GM19467 (cell line): ENCODE measurements around the gene EIF2AK2.

ENCODE experiments used
- ATAC-seq: cut with Tn5 transposase; IDR thresholded peaks from one replicate; pipeline ENCODE4 v1.9.1; 2021; ENCODE audit warnings: mild to moderate bottlenecking, moderate library complexity; ENCODE audit not compliant: unreplicated experiment

Gene EIF2AK2

DNA sequence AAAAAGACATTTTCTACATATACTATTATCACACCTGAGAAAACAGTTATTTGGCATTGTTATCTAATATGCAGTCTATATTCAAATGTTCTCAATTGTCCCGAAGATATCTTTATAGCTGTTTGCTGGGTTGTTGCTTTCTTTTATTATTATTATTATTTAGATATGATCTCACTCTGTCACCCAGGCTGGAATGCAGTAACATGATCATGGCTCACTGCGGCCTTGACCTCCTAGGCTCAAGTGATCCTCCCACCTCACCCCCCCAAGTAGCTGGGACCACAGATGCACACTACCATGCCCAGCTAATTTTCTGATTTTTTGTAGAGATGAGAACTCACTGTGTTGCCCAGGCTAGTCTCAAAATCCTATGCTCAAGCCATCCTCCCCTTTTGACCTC lies 52.6 kb downstream of the EIF2AK2 start:
- no peak for ATAC-seq

DNA sequence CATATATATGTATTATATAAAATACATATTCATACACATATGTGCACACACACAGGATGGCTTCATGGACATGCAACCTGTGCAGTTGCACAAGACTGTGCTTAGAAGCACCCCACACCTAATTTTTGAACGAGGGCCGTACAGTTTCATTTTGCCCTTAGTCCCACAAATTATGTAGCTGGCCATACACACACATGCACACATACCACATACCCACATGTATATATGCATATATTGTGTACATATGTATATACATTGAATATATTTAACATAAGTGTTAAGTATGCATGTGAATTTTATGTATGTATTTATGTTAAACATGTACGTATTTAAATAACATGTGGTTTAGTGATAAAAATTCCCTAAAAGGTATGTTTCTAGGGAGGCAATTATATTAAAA lies 54.2 kb downstream of the EIF2AK2 start:
- ATAC-seq = no peak

DNA sequence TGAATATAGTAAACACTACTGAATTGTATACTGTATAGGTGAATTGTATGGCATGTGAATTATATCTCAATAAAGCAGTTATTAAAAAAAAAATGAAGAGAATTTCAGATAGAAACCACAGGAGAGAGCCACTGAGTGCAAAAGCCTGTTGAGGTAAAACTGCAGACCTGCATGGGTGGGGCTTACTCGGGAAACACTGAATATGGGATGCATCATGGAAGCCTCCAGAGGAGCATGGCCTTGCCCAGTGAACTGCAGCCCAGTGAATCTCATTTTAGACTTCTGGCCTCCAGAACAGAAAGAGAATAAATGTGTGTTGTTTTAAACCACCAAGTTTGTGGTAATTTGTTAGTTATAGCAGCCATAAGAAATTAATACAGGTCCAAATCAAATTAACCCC lies 56.7 kb downstream of the EIF2AK2 start:
- no peak for ATAC-seq

DNA sequence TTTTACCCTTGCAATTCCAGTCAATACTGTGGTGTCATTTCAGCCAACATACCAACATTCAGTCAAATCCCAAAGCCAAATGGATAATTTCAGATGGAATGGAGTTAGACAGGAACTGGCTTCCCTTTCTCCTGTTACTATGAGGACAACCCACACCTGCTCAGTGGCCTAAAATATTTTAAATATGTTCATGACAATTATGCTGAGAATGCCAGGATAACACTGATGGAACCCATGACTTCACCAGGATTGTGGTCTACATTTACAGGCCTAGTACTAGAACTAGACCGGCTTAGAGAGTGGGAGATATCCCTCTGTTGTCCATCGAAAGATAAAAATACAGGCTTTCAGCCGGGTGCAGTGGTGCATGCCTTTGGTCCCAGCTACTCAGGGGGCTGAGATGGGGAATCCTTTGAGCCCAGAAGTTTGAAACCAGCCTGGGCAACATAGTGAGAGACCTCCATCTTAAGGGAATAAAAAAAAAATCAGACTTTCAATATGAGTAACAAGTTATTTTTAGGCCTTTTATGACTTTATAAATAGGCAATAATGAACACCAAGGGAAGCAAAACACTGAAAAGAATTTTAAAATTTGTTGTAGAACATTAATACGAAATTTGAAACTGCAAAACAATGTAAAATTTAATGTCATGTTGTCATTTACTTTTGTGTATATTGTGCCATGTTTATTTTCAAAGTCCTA lies 58.2 kb downstream of the EIF2AK2 start:
- ATAC-seq = no peak

DNA sequence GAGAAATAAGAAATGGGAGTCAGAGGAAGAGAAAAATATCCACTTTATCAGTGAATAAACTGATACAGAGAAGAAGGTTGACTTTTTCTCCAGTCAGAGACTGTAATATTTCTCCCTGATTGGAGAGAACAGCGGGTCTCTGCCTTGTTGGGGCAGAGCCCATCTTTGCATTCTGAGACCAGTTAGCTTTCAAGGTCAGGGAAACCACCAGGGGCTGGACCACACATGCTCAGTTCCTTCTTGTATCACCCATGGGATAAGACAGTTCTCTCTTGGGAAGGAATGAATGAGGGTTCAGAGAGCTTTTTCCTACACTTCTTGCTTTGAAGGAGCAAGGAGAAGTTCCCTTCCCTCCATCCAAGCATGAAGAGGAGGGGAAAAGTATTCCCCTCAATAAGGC lies 60.2 kb downstream of the EIF2AK2 start:
- no peak for ATAC-seq

DNA sequence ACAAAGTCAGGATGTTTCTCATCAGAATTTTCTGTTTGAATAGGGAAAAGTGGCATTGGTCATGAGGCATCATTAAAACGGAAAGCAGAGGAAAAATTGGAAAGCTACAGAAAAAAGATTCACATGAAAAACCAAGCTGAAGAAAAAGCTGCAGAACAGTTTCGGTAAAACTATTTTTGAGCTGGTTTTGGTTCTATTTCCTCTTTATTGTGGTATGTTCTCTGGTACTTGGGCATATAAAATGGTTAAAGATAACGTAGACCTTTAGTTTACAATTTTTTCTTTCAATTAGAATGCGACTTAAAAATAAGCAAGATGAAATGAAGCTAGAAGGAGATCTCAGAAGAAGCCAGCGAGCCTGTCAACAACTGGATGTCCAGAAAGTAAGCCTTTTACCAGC lies 64.9 kb downstream of the EIF2AK2 start:
- ATAC-seq = no peak

DNA sequence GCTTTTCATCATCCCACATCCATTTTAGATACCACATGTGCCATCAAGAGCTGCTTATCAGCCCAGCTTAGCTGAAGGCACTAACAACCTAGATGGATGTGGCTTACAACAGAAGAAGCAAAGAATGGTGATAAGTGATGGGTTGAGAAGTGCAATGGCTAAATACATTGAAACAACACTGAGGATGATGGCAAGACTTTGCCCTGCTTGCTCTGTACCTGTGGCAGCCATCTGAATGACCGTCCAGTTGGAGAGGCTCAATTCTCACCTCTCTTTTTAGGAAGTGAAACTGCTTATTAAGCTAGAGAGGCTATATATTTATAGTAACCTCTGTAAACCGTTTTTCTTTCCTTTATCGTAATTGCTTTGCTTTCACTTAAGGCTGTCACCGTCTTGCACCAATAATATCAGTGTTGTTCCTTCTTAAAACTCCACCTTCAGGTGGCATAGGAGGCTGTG lies 66.7 kb downstream of the EIF2AK2 start:
- peak; percentile 88 for ATAC-seq

DNA sequence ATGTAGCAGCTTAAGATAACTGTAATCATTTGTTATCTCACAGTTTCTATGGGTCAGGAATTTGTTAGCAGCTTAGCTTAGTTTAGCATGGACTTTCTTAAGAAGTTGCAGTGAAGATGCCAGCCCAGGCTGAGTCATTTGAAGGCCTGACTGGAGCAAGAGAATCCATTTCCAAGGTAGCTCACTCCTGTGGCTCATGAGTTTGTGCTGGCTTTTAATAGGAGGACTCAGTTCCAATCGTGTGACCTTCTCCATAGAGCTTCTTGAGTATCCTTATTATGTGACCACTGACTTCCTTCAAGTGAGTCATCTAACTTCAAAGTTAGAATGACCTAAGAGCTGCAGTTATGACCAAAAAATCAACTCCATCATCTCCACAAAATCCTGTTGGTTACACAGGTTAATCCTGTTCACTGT lies 71.0 kb downstream of the EIF2AK2 start:
- no peak for ATAC-seq

DNA sequence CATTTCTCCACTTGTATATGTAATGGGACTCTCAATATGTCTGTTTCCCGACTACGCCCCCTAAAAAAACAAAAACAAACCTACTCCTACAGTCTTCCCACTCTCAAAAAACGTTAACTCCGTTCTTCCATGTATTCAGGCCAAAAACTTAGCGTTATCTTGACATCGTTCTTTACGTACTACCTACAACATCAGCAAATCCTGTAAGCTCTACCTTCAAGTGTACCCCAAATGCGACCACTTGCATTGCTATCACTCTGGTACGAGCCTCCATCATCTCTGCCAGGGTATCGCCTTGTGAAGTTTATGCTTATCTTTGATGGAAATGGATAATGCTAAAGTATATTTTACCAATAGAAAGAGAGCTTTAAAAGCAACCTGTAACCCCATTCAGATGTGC lies 72.0 kb downstream of the EIF2AK2 start:
- ATAC-seq = no peak

DNA sequence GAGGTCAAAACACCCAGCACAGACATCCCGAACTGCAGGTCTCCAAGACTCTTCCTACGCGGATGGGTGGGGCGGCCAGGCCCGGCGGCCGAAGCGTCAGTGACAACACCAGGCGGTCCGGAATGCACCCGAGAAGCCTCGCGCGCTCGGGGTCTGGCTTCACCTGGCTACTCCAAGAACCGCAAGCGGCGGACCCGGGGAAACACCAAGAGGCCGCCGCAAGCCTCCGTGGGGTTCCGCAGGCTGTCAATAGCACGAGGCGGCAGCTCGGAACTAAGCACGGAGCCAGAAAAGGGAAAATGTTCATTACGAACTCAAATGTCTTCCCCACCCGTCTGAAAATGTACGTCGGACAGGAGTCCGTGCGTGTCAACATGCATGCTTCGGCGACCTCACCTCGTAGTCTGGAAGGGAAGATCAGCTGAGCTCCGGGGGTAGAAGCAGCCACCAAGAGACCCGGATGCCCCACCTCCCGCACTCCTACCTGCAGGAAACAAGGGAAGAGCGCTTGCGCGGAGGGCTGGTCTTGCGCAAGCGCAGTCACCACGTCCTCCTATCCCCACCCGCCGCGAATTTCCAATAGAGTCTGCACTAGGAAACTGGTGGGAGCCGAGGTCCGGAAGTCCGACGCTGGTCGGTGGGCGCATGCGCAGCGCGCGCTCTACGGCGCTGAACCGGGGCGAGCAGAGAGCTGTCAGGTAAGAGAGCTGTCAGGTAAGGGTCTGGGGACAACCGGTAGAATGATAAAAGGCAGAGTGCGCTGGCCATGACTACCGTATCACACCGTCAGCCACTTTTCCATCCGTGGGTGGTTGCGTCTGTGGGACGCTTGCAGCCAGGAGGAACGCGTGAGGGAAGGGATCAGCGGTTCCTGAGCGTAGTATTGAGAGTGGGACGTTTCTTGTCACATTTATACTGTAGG lies 72.6 kb downstream of the EIF2AK2 start, which contains the start of the genes GPATCH11 and HEATR5B:
Gene GPATCH11, plus strand, starts transcription at position 646 of the 922 bp plus-strand sequence. CDS start 3,864 bp downstream, outside the sequence.
Gene HEATR5B, minus strand, starts transcription at position 500 of the 922 bp plus-strand sequence. CDS start 958 bp downstream, outside the sequence.
- peak; percentile 78 for ATAC-seq

DNA sequence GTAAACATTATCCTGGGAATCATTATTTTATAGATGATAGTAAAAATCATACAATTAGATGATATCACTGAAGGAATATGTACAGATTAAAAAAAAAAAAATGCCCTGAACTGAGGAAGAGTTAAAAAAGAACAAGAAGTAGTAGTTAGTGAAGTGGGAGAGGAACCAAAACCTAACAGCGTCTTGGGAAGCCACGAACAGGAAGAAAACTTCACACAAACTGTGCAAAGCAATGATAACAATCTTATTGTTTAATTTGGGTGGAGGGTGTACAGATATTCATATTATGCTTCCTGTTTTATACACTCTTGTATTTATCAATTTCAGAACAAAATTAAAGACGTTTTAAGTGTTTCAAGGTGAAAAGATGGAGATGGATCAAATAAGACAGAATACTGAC lies 76.1 kb downstream of the EIF2AK2 start:
- no peak for ATAC-seq

DNA sequence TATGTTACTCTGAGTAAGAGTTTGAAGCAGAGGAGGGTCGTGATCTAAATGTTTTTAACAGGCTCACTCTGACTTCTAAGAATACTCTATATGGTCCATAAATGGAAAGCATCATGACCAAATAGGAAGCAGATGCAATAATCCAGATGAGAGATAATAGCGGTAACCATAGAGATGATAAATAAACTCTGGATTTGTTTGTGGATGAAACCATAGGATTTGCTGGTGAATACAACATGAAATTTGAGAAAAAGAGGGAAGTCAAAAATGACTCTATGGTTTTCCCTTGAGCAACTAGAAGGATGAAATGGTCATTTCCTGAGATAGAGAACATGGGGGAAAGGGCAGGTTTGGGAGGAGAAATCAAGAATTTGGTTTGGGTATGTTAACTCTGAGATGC lies 76.5 kb downstream of the EIF2AK2 start:
- no peak for ATAC-seq

DNA sequence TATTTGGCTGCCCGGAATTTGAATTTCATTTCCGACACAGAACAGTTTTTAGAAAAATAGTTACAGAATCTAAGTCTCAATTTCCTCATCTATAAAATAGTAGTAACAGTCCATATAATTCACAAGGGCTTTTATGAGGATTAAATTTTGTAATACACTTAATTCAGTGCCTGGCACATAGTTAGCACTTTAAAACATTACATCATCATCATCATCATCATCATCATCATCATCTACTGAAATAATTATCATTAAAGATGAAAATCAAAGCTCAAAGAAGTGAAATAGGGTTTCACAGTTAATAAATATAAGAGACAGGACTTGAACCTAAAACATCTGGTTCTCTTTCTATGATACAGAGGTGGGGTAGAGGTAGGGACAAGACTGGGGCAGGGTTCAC lies 85.8 kb downstream of the EIF2AK2 start:
- no peak for ATAC-seq

DNA sequence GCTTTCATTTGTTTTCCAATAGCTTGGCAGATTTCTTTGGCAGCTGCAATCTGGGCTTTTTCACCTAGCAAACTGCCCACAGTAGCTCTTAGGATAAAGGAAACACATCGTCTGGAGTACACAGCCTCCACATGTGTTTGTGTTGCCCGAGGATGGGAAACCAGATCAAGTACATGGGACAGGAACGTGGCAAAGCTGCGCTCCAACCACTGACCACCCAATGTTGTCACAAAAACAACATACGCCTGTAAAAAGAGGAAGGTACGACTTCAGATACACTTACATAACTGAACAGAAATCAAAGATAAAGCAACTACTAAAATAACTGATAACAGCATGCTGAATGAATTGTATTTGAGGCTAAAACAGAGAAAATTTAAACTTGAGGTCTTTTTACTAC lies 88.1 kb downstream of the EIF2AK2 start:
- ATAC-seq = no peak

DNA sequence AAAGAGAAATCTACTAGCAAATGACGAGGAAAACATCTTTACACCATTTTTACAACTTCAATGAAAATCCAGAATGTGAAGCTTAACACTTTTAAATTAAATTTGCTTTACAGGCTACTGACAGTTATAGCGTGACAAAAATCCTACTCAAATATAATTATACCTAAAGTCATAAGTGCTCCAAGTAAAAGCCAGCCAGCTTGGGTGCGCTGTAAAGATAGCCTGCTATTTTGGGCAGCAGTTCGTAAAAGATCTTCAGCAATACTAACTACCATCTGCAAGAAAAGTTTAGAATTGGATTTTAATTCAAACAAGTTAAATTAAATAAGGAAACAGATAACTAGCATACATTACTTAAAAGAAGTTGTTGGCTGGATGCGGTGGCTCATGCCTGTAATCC lies 95.0 kb downstream of the EIF2AK2 start:
- no peak for ATAC-seq

DNA sequence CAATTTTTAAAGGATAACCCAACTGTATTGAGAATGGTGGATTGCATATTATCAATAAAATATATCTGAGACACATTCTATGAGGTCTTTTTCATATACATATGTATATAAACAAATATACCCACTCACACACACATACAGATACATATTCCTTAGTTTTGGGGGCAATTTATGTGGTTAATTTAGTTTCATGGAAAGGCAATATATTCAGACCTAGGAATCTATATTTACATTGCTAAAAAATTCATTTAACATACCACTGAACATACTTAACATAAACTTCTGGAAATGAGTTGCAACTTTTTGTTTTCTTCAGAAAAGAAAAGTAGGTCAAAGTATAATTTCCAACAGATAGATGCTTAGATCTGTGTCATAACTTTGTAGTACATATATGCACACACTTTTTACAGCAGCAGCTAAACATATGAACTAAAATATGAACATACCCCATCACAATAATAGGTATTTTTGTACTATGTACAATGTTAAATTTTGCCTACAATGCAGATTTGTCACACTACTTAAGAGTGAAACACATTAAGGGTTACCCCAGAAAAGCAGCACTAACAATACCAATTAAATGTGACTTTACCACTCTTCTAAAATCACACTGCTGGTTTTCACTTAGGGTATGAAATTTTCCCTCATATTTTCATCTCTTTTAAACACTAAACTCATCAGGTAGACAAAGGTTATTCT lies 95.6 kb downstream of the EIF2AK2 start:
- ATAC-seq = no peak

DNA sequence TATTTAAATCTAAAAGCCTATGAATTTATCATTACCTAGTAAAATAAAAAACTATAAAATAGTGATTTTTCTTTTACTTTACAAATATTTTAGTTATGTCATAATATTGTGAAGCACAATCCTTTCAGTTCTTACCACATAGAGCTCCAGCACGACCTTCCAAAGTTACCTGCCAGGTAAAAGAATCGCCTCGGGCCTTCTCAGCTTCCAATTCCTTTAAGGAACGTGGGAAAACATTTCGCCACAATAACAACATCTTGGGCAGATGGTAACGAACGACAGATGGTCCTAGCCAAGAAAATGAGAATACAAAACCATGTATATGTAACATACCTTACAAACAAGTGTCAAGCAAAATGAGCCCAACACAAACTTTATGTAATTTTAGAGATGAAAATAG lies 96.3 kb downstream of the EIF2AK2 start:
- no peak for ATAC-seq

DNA sequence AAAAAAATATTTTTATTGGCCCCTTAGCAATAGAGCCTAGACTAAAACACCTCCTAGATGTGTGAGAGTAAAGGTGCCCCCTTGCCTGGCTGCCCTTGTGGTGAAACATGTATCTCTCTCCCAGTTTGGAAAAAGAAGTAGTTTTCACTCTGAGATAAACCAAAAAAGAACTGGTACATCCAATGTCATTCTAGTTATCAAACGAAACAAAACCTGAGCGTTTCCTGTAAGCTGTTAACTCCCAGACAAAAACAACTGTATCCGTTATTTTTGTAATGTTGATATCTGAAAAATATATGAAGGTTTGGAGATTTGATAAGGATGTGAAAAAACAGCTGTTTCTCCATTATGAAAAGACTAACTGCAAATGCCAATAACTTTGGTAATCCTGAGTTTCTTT lies 96.9 kb downstream of the EIF2AK2 start:
- ATAC-seq = no peak

DNA sequence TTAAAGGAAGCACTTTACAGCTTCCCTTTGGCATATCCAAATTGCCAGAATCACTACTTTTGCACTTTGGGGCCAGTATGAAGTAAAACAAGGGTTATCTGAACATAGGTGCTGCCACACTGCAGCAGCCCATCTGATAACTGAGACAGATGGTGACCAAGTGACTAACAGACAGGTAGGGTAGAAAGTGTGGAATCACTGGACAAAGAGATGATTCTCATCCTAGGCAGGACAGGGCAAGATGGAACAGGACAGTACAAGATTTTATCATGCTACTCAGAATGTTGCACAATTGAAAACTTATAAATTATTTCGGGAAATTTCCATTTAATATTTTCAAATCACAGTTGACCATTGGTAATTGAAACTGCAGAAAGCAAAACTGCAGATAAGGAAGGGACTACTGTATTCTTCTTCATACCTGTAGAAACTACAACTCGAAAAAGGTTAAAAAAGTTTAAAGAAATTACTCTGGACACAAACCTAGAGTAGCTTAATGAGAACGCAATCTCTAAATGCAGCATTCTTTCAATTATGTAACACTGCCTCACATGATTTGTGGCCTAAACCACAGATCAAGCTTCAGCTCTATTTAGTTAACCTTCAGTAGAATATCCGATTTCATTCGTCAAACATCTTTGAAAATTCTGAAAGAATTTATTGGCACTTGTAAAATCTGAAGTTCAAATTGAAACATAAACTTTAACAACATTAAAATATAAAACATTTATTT lies 104.0 kb downstream of the EIF2AK2 start:
- ATAC-seq = no peak
